Mesothelial cell of epicardium (in vitro differentiated cells): ENCODE results near the gene LRRC17. TPM values are rescaled to one million over a fixed set of nuclear protein-coding genes. Genes with fewer than 3 reads are reported as not detected.

Experiments
- DNase-seq, 2 experiments: peaks; one replicate each; pipeline ENCODE4 v3.0.0; 2021; ENCODE audit warnings: low spot score in 2 of 2; ENCODE audit not compliant: unreplicated experiment in 2 of 2
- H3K27ac Mint-ChIP-seq: 2 replicates; pipeline ENCODE4 v1.8.0; 2021; ENCODE audit warnings: mixed read lengths
- H3K27me3 Mint-ChIP-seq: 2 replicates; pipeline ENCODE4 v1.8.0; 2021; ENCODE audit warnings: low read depth, mixed read lengths
- H3K36me3 Mint-ChIP-seq: 2 replicates; pipeline ENCODE4 v1.8.0; 2021; ENCODE audit warnings: mixed read lengths
- H3K4me1 Mint-ChIP-seq: 2 replicates; pipeline ENCODE4 v1.8.0; 2021; ENCODE audit warnings: mixed read lengths
- H3K4me3 Mint-ChIP-seq: 2 replicates; pipeline ENCODE4 v1.8.0; 2021; ENCODE audit warnings: mild to moderate bottlenecking, moderate library complexity, mixed read lengths
- H3K9me3 Mint-ChIP-seq: 2 replicates; pipeline ENCODE4 v1.8.0; 2021; ENCODE audit warnings: mixed read lengths
- CTCF ChIP-seq: fragments of 200-600 bp; sonication (generic); IDR thresholded peaks from one replicate; pipeline ENCODE4 v1.5.0; 2021; ENCODE audit warnings: antibody characterized with exemption; ENCODE audit not compliant: unreplicated experiment
- total RNA-seq: library from RNA; stranded (reverse); gene quantifications from 3 replicates; pipeline ENCODE4 v1.2.1, GENCODE V29; 2021

The LRRC17 gene
- total RNA-seq, 1 donor from 2014 or later = 43.1 TPM

- no peak for DNase-seq
- Mint-ChIP-seq H3K36me3 (no peaks in the 10 kb centered on the region), H3K4me3 (no peak overlapping the region), H3K9me3 (no peaks in the 10 kb centered on the region), H3K4me1 (peaks cover 2% of the 10 kb centered on the region), H3K27me3 (no peaks in the 10 kb centered on the region), H3K27ac (no peak overlapping the region)
- no peak for TF ChIP-seq CTCF
These were observed 75.3 kb downstream of the LRRC17 start for GRCh38 chr7:102988088-102988487.

- Mint-ChIP-seq H3K27ac (no peak overlapping the region), H3K36me3 (no peaks in the 10 kb centered on the region), H3K9me3 (no peaks in the 10 kb centered on the region), H3K4me3 (no peak overlapping the region), H3K4me1 (peaks cover 4% of the 10 kb centered on the region), H3K27me3 (no peaks in the 10 kb centered on the region)
- DNase-seq = no peak
- TF ChIP-seq CTCF = no peak
These were observed 76.1 kb downstream of the LRRC17 start for GRCh38 chr7:102988631-102989560.

GRCh38 chr7:102990642-102991041, 77.8 kb downstream of the LRRC17 start:
- Mint-ChIP-seq H3K27me3 (no peaks in the 10 kb centered on the region), H3K4me1 (peaks cover 4% of the 10 kb centered on the region), H3K9me3 (no peaks in the 10 kb centered on the region), H3K36me3 (no peaks in the 10 kb centered on the region), H3K4me3 (no peak overlapping the region), H3K27ac (no peak overlapping the region)
- no peak for DNase-seq
- no peak for TF ChIP-seq CTCF

GRCh38 chr7:102991077-102991539, 78.3 kb downstream of the LRRC17 start:
- Mint-ChIP-seq H3K9me3 (no peaks in the 10 kb centered on the region), H3K4me1 (peaks cover 4% of the 10 kb centered on the region), H3K4me3 (no peak overlapping the region)

GRCh38 chr7:102991540-102992214, 78.9 kb downstream of the LRRC17 start:
- H3K9me3 Mint-ChIP-seq = no peaks in the 10 kb centered on the region

More at GRCh38 chr7:102991077-102991539, 78.3 kb downstream of the LRRC17 start:
- no peak for TF ChIP-seq CTCF
- Mint-ChIP-seq H3K27ac (no peak overlapping the region), H3K27me3 (no peaks in the 10 kb centered on the region), H3K36me3 (no peaks in the 10 kb centered on the region)
- DNase-seq = no peak

More at GRCh38 chr7:102991540-102992214, 78.9 kb downstream of the LRRC17 start:
- Mint-ChIP-seq H3K4me1 (peaks cover 4% of the 10 kb centered on the region), H3K27ac (no peak overlapping the region), H3K4me3 (no peak overlapping the region), H3K27me3 (no peaks in the 10 kb centered on the region), H3K36me3 (no peaks in the 10 kb centered on the region)
- no peak for DNase-seq
- no peak for TF ChIP-seq CTCF
